Measurements from ENCODE around the gene GPD1. TPM values are rescaled to one million over a fixed set of nuclear protein-coding genes. Genes with fewer than 3 reads are reported as not detected.

Gene GPD1
- total RNA-seq, 2 donors from 2014 or later, result 0.93 to 1.1 TPM

DNA sequence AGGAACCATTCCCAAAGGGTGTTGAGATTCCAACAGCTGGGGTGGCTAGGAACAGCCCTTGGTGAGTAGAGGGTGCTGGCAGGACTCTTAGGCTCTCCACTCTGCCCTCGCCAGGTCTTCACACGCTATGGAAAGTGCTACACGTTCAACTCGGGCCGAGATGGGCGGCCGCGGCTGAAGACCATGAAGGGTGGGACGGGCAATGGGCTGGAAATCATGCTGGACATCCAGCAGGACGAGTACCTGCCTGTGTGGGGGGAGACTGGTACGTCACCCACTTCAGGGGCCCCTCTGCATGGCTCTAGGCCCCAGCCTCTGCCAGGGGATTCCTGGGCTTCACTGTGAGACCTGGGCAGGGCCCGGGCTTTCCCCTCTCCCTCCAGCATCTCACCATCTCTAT, 26.7 kb upstream of the GPD1 start:
- TF ChIP-seq, protein P1, sequence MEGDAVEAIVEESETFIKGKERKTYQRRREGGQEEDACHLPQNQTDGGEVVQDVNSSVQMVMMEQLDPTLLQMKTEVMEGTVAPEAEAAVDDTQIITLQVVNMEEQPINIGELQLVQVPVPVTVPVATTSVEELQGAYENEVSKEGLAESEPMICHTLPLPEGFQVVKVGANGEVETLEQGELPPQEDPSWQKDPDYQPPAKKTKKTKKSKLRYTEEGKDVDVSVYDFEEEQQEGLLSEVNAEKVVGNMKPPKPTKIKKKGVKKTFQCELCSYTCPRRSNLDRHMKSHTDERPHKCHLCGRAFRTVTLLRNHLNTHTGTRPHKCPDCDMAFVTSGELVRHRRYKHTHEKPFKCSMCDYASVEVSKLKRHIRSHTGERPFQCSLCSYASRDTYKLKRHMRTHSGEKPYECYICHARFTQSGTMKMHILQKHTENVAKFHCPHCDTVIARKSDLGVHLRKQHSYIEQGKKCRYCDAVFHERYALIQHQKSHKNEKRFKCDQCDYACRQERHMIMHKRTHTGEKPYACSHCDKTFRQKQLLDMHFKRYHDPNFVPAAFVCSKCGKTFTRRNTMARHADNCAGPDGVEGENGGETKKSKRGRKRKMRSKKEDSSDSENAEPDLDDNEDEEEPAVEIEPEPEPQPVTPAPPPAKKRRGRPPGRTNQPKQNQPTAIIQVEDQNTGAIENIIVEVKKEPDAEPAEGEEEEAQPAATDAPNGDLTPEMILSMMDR (conservative IDR thresholded peaks at IDR 0.05), result no peak
- H3K27ac Mint-ChIP-seq, result no peak overlapping the region
- H3K4me1 Mint-ChIP-seq, result peaks cover 11% of the 10 kb centered on the region
- H3K36me3 Mint-ChIP-seq (ENCODE audit: low read depth), result no peaks in the 10 kb centered on the region
- Histone ChIP-seq H3K4me1 (ENCODE audit: control insufficient read depth, insufficient read depth, low read length) (peaks cover 5% of the 10 kb centered on the region), H3K4me3 (ENCODE audit: low read length) (no peak overlapping the region), H3K27ac (ENCODE audit: low read depth, low read length) (no peak overlapping the region), H3K9me3 (ENCODE audit: control insufficient read depth, low read length) (no peaks in the 10 kb centered on the region), H3K27me3 (ENCODE audit: control insufficient read depth, insufficient read depth, low read length, poor library complexity, severe bottlenecking) (no peaks in the 10 kb centered on the region), H3K36me3 (ENCODE audit: control insufficient read depth, insufficient read depth, low read length) (no peaks in the 10 kb centered on the region), H3K9ac (ENCODE audit: extremely low read depth, low read length, poor library complexity, severe bottlenecking) (no peak overlapping the region)
- WGBS, 2 experiments (ENCODE audit: insufficient coverage in 1 of 2, insufficient read length in 1 of 2), result 88 to 93% methylated on average over 7 to 12 of the region's 12 CpGs
- no peak overlapping the region for H3K4me3 Mint-ChIP-seq
- no peak for DNase-seq
- no peaks in the 10 kb centered on the region for H3K9me3 Mint-ChIP-seq
- H3K27me3 Mint-ChIP-seq (ENCODE audit: insufficient read depth), result peaks cover 33% of the 10 kb centered on the region

DNA sequence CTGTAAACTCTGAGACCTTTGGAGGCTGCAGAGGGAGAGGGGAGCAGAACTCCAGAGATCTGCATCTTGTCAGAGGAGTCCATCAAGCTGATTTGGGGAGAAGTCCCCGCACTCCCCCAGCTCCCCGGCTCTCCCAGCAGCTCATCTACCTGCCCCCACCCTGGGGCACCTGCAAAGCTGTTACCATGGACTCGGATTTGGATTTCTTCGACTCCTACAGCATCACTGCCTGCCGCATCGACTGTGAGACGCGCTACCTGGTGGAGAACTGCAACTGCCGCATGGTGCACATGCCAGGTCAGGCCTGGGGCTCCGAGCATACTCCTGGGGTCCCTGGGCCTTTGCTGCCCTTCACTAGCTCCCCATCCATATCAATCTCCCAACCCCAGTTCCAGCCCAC, 25.5 kb upstream of the GPD1 start:
- no peak for DNase-seq
- Mint-ChIP-seq H3K4me3 (no peak overlapping the region), H3K4me1 (peaks cover 7% of the 10 kb centered on the region), H3K36me3 (ENCODE audit: low read depth) (no peaks in the 10 kb centered on the region), H3K9me3 (no peaks in the 10 kb centered on the region), H3K27me3 (ENCODE audit: insufficient read depth) (peaks cover 40% of the 10 kb centered on the region), H3K27ac (no peak overlapping the region)
- Histone ChIP-seq H3K9me3 (ENCODE audit: control insufficient read depth, low read length) (no peaks in the 10 kb centered on the region), H3K4me1 (ENCODE audit: control insufficient read depth, insufficient read depth, low read length) (peaks cover 5% of the 10 kb centered on the region), H3K27ac (ENCODE audit: low read depth, low read length) (no peak overlapping the region), H3K4me3 (ENCODE audit: low read length) (no peak overlapping the region), H3K9ac (ENCODE audit: extremely low read depth, low read length, poor library complexity, severe bottlenecking) (no peak overlapping the region), H3K27me3 (ENCODE audit: control insufficient read depth, insufficient read depth, low read length, poor library complexity, severe bottlenecking) (no peaks in the 10 kb centered on the region), H3K36me3 (ENCODE audit: control insufficient read depth, insufficient read depth, low read length) (no peaks in the 10 kb centered on the region)
- 94 to 96% methylated on average over 7 to 10 of the region's 10 CpGs for WGBS, 2 experiments (ENCODE audit: insufficient coverage in 1 of 2, insufficient read length in 1 of 2)
- TF ChIP-seq, protein P1 (conservative IDR thresholded peaks at IDR 0.05), result no peak

DNA sequence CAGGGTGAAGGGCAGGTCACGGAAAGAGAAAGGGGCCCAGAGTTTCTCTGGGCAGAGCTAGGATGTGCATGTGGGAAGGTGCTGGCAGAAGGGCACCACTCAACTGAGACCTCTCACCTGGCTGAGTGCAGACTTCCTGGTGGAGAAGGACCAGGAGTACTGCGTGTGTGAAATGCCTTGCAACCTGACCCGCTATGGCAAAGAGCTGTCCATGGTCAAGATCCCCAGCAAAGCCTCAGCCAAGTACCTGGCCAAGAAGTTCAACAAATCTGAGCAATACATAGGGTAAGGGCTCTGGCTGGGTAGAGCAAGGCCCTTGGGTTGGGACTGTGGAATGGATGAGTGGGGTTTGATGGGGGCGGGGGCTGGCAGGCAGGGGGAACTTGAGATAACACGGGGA, 24.0 kb upstream of the GPD1 start:
- Mint-ChIP-seq H3K27me3 (ENCODE audit: insufficient read depth) (peaks cover 40% of the 10 kb centered on the region), H3K27ac (no peak overlapping the region), H3K4me3 (no peak overlapping the region), H3K36me3 (ENCODE audit: low read depth) (no peaks in the 10 kb centered on the region), H3K9me3 (no peaks in the 10 kb centered on the region), H3K4me1 (peaks cover 7% of the 10 kb centered on the region)
- no peak for DNase-seq
- WGBS, 2 experiments (ENCODE audit: insufficient coverage in 1 of 2, insufficient read length in 1 of 2), result 83 to 89% methylated on average over 3 to 5 of the region's 5 CpGs
- Histone ChIP-seq H3K36me3 (ENCODE audit: control insufficient read depth, insufficient read depth, low read length) (no peaks in the 10 kb centered on the region), H3K4me1 (ENCODE audit: control insufficient read depth, insufficient read depth, low read length) (peaks cover 5% of the 10 kb centered on the region), H3K27ac (ENCODE audit: low read depth, low read length) (no peak overlapping the region), H3K27me3 (ENCODE audit: control insufficient read depth, insufficient read depth, low read length, poor library complexity, severe bottlenecking) (no peaks in the 10 kb centered on the region), H3K9ac (ENCODE audit: extremely low read depth, low read length, poor library complexity, severe bottlenecking) (no peak overlapping the region), H3K9me3 (ENCODE audit: control insufficient read depth, low read length) (no peaks in the 10 kb centered on the region), H3K4me3 (ENCODE audit: low read length) (no peak overlapping the region)
- TF ChIP-seq, protein P1 (conservative IDR thresholded peaks at IDR 0.05), result no peak
